Peyer's patch (tissue), 4 donors: ENCODE measurements around the gene IFIT1B. TPM values are rescaled to one million over a fixed set of nuclear protein-coding genes. Genes with fewer than 3 reads are reported as not detected.

ENCODE experiments used
- DNase-seq, 3 donors: peaks; one replicate each; pipeline ENCODE4 v3.0.0-alpha.2; 2017 to 2019
- H3K27ac ChIP-seq, 4 donors: fragments of 200-600 bp; sonication (generic); one replicate each; pipeline ENCODE4 v1.5.1; 2016 to 2019
- H3K27me3 ChIP-seq, 2 donors: fragments of 200-600 bp; sonication (generic); one replicate each; pipeline ENCODE4 v1.5.1; 2019
- H3K36me3 ChIP-seq, 3 donors: fragments of 200-600 bp; sonication (generic); one replicate each; pipeline ENCODE4 v1.5.1; 2016 to 2019
- H3K4me1 ChIP-seq, 4 donors: fragments of 200-600 bp; sonication (generic); one replicate each; pipeline ENCODE4 v1.5.1; 2016 to 2019
- H3K4me3 ChIP-seq, 4 donors: fragments of 200-600 bp; sonication (generic); 1 replicate in 3 of 4; 2 replicates in 1 of 4; pipeline ENCODE4 v1.5.1; 2016 to 2019; ENCODE audit warnings: mild to moderate bottlenecking in 1 of 4
- H3K9me3 ChIP-seq, 4 donors: fragments of 200-600 bp; sonication (generic); one replicate each; pipeline ENCODE4 v1.5.1; 2016 to 2019; ENCODE audit warnings: mild to moderate bottlenecking in 1 of 4
- CTCF ChIP-seq, 6 experiments: fragments of 450-650 bp in 4 of 6; fragments of 200-600 bp in 2 of 6; sonication (generic) in 1 of 6; IDR thresholded peaks; one replicate each; pipeline ENCODE4 v1.5.1; 2017 to 2019; ENCODE audit warnings: antibody characterized with exemption in 6 of 6, mild to moderate bottlenecking in 3 of 6, moderate library complexity in 1 of 6
- POLR2A ChIP-seq, 2 donors: fragments of 450-650 bp; IDR thresholded peaks; one replicate each; pipeline ENCODE4 v1.5.1; 2017; ENCODE audit warnings: antibody characterized with exemption in 2 of 2, mild to moderate bottlenecking in 2 of 2, moderate library complexity in 2 of 2
- total RNA-seq, 4 donors: library from RNA; depleted of rRNA; stranded (reverse); fragments of >200 nt; gene quantifications; one replicate each; pipeline ENCODE4 v1.1.0, GENCODE V29; 2016

The IFIT1B gene
- total RNA-seq, 4 donors from 2014 or later, result not detected

- DNase-seq, result peak in 2 of 3 donors; percentile 24 to 71
- no peaks in the 10 kb centered on the region for H3K9me3 ChIP-seq
- H3K27ac ChIP-seq, result peak overlapping the region; percentile 64 to 88 (median 82)
- peak overlapping the region; percentile 18 to 49 (median 32) for H3K4me3 ChIP-seq
- H3K36me3 ChIP-seq, result no peaks in the 10 kb centered on the region
- TF ChIP-seq POLR2A (IDR thresholded peaks at IDR 0.05) (peak in 1 of 2 donors; percentile 30), CTCF (IDR thresholded peaks at IDR 0.05) (no peak)
- no peaks in the 10 kb centered on the region for H3K27me3 ChIP-seq
- H3K4me1 ChIP-seq, result peaks cover 0 to 60% (median 14%) of the 10 kb centered on the region in 4 donors
These were observed 45.7 kb upstream of the IFIT1B start for GRCh38 chr10:89332123-89332633.

GRCh38 chr10:89335226-89335625 lies 42.6 kb upstream of the IFIT1B start:
- H3K36me3 ChIP-seq, result peaks cover 0 to 15% (median 0%) of the 10 kb centered on the region in 3 donors
- no peaks in the 10 kb centered on the region for H3K27me3 ChIP-seq
- H3K9me3 ChIP-seq, result no peaks in the 10 kb centered on the region
- TF ChIP-seq POLR2A (IDR thresholded peaks at IDR 0.05), result no peak
- TF ChIP-seq CTCF (IDR thresholded peaks at IDR 0.05), result no peak
- H3K27ac ChIP-seq, result no peak overlapping the region
- DNase-seq, result no peak
- H3K4me3 ChIP-seq, result no peak overlapping the region
- H3K4me1 ChIP-seq, result peaks cover 0 to 42% (median 11%) of the 10 kb centered on the region in 4 donors

GRCh38 chr10:89336241-89336640 lies 41.6 kb upstream of the IFIT1B start:
- no peak overlapping the region for H3K27ac ChIP-seq
- no peak for DNase-seq
- no peaks in the 10 kb centered on the region for H3K27me3 ChIP-seq
- TF ChIP-seq POLR2A (IDR thresholded peaks at IDR 0.05) (no peak), CTCF (IDR thresholded peaks at IDR 0.05) (no peak)
- H3K4me1 ChIP-seq, result peaks cover 0 to 35% (median 11%) of the 10 kb centered on the region in 4 donors
- H3K4me3 ChIP-seq, result no peak overlapping the region
- peaks cover 0 to 15% (median 0%) of the 10 kb centered on the region in 3 donors for H3K36me3 ChIP-seq
- H3K9me3 ChIP-seq, result no peaks in the 10 kb centered on the region

- no peak overlapping the region for H3K27ac ChIP-seq
- no peak for TF ChIP-seq CTCF (IDR thresholded peaks at IDR 0.05)
- no peak for TF ChIP-seq POLR2A (IDR thresholded peaks at IDR 0.05)
- H3K4me1 ChIP-seq, result peaks cover 0 to 28% (median 11%) of the 10 kb centered on the region in 4 donors
- no peaks in the 10 kb centered on the region for H3K27me3 ChIP-seq
- H3K4me3 ChIP-seq, result no peak overlapping the region
- peak in 1 of 3 donors; percentile 74 for DNase-seq
- H3K36me3 ChIP-seq, result peaks cover 0 to 15% (median 0%) of the 10 kb centered on the region in 3 donors
- H3K9me3 ChIP-seq, result no peaks in the 10 kb centered on the region
These were observed 40.4 kb upstream of the IFIT1B start for GRCh38 chr10:89337484-89337883.

GRCh38 chr10:89338713-89339112 lies 39.1 kb upstream of the IFIT1B start:
- H3K4me1 ChIP-seq, result peaks cover 0 to 16% (median 2%) of the 10 kb centered on the region in 4 donors
- H3K4me3 ChIP-seq, result no peak overlapping the region
- peaks cover 0 to 15% (median 0%) of the 10 kb centered on the region in 3 donors for H3K36me3 ChIP-seq
- no peak for DNase-seq
- H3K27me3 ChIP-seq, result no peaks in the 10 kb centered on the region
- TF ChIP-seq POLR2A (IDR thresholded peaks at IDR 0.05), result no peak
- TF ChIP-seq CTCF (IDR thresholded peaks at IDR 0.05), result no peak
- no peak overlapping the region for H3K27ac ChIP-seq
- H3K9me3 ChIP-seq, result no peaks in the 10 kb centered on the region
